Pulmonary artery endothelial cell (primary cell): ENCODE measurements around the gene ZNF239. TPM values are rescaled to one million over a fixed set of nuclear protein-coding genes. Genes with fewer than 3 reads are reported as not detected.
"Not testable (repeated sequence)": the region's sequence is repeated elsewhere in the genome, so short reads cannot be mapped to it uniquely, and the experiment has no call there.

Source experiments
- DNase-seq: peaks from one replicate; pipeline ENCODE4 v3.0.0-alpha.2; 2011; ENCODE audit warnings: low read depth, low spot score
- total RNA-seq: library from RNA; depleted of rRNA; stranded (reverse); fragments of >200 nt; gene quantifications from 2 replicates; pipeline ENCODE4 v1.2.3, GENCODE V29; 2014

The ZNF239 gene
- 1.1 and 2.2 TPM in 2 replicates for total RNA-seq

DNA sequence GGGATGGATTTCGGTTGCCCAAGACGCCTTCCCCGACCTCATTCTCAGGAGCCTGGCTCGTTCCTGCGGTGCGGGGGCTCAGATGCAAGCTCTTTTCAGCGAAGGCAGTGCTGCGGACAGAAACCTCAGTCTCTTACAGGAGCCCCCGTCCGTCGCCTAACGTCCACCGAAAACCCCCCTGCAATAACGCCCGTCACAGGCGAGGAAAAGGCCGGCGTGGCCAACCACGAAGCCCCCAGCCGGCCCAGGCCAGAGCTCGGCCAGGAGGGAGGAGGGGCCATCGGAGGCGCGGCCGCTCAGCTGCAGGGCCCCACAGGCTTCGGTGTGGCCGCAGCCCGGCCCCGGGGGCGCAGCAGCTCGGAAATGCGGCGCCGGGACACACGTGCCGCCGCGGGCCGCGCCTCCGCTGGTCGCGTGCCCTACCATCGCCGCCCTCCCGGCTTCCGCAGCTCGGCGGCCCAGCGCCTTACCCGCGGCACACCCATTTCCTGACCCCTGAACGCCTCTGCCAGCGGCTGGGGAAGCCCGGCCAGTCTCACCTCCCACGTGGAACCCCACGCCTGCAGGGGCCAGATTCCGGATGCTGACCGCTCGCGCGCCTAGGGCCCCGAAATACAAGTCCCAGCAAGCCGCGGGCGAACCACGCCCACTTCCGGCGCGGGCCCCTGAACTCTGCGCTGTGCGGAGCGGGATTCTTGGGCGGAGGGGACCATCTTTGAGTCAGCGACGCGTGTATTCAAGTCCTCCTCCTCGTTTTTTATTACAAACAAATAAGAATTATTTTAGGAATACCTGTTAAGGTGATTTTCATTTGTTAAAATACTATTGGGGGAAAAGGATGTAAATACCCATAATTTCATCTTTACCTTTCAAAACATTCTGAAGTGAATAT is at the start of gene ZNF239:
TSS of gene ZNF239 (minus strand) at position 616 of the 892 bp plus-strand sequence. CDS start 16,537 bp downstream, outside the sequence.
- peak; percentile 37 for DNase-seq

DNA sequence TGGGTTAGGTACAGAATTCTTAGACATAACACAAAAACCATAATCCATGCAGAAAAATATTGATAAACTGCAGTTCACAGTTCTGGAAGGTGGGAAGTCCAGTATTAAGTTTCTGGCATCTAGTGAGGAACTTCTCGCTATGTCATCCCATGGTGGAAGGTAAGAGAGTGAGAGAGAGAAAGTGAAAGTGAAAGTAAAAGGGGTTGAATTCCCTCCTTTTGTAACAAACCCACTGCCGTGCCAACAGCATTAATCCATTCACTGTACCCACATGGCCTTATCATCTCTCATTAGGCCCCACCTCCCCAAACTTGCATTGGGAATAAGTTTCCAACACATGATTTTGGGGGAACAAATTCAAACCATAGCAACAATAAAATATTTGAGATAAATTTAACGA is 48.9 kb upstream of the ZNF239 start:
- DNase-seq, result no peak

DNA sequence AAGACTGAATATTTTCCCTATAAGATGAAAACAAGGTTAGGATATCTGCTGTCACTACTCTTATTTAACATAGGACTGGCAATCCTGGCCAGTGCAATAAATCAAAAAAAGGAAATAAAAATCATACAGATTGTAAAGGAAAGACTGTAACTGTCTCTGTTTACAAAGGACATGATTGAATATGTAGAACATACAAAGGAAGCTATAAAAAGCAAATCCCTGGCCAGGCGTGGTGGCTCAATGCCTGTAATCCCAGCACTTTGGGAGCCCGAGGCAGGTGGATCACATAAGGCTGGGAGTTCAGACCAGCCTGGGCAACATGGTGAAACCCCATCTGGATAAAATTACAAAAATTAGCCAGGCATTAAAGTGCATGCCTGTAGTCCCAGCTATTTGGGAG is 47.6 kb upstream of the ZNF239 start:
- DNase-seq, result no peak

- DNase-seq, result no peak
These were observed 45.0 kb upstream of the ZNF239 start for GRCh38 chr10:43619368-43619767.

- DNase-seq, result no peak
These were observed 42.4 kb upstream of the ZNF239 start for GRCh38 chr10:43616697-43617370.

GRCh38 chr10:43610636-43611035 is 36.2 kb upstream of the ZNF239 start:
- DNase-seq, result no peak

DNA sequence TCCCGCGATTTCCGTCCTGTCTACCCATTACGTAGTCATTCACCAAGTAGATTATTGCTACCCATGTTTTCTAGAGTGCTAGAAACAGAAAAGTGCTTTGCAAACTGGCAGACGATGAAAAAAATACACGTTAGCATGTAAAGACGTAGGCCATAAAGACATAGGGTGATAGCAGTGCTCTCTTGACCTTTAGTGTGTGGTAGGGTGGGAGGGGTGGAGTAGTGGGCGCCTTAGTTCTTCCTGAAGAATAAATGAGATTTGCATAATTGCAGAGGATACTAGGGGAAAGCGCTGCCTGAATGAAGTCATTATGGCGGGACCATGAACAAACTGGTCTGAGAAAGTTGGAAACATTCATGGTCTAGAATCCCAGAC is 32.8 kb upstream of the ZNF239 start:
- no peak for DNase-seq

DNA sequence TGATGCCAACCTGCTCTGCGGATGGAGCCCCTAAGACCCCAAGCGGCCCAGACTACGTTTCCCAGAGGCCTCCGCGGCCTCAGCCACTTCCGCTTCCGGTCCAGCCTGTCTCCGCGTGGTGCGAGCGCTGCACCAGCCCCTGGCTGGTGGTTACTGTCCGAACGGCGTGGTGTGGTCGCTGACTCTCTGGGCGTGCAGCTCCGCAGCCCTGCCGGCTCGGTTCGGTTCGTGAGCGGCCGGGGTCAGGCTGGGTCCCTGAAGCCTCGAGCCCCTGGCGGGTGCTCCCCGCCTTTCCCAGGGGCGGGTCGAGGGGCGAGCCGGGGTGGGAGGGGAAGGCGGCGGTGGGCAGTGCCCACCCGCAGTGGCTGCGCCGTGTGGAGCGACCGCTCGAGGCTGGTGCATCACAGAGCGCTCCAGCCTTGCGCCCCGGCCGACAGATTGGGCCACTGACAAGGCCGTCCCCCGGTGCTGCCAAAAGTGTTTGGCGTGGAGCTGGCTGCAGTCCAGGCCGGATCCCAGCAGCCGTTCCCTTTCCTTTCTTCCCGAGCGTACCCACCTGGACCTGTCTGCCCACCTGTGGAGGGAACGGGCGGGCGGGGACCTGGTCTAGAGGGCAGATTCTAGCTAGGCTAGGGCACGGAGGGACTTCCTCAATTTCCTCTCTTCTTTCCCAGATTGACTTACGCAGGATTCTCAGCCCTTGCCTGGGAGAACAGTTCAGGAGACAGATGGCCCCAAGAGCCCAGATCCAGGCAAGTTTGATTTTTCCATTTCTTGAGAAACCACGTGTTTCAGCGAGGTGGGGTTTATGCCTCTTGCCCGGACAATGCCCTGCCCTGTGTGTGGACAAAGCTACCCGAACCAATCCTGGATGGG is 32.1 kb upstream of the ZNF239 start, which contains the start of gene ZNF485:
TSS of gene ZNF485 (plus strand) at position 116 of the 876 bp plus-strand sequence. CDS start at position 729, 613 bp downstream.
- DNase-seq, result peak; percentile 22

DNA sequence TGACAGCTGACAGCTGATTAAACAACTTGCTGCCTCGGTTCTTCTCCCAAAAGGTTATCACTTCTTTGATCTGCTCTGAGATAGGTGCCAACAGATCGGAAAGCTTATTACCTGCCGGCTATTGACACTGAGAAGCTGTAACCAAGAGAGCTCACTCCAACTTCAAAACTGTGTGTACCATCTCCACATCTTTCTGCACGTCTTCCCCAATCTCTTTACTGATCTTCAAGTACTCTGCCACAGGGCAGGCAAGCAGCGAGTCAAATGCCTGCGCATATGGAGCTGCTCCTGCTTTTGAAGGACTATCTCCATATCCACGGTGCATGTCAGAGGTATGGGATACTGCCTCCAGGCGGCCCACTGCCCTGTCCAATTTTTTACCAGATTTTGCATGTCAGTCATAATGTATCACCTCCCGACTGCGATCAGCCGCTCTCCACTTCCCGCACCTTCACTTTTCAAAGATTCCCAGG is 31.5 kb upstream of the ZNF239 start:
- DNase-seq, result no peak

DNA sequence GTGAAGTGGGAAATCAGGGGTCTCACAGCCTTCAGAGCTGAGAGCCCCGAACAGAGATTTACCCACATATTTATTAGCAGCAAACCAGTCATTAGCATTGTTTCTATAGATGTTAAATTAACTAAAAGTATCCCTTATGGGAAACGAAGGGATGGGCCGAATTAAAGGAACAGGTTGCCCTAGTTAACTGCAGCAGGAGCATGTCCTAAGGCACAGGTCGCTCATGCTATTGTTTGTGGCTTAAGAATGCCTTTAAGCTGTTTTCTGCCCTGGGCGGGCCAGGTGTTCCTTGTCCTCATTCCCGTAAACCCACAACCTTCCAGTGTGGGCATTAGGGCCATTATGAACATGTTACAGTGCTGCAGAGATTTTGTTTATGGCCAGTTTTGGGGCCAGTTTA is 27.2 kb upstream of the ZNF239 start:
- not testable (repeated sequence) for DNase-seq

GRCh38 chr10:43599333-43599732 is 24.9 kb upstream of the ZNF239 start:
- no peak for DNase-seq

DNA sequence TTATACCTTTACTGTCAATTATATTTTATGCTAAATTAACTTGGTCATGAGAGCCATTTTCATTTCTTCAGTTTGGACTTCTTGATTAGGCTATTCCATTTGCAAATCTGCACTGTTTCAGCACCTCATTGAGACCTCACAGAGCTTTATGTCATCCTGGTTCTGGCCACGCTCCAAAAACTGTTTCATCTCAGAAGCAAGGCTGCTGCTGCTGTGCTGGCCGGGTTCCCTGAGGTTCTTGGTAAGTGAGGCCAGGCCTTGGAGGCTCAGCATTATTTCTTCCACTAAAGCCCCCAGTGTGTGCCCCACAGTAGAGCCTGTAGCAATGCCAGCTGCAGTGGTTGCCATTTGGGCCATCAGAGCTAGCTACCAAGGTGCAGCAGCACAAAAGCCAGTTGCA is 24.0 kb upstream of the ZNF239 start:
- DNase-seq, result no peak

DNA sequence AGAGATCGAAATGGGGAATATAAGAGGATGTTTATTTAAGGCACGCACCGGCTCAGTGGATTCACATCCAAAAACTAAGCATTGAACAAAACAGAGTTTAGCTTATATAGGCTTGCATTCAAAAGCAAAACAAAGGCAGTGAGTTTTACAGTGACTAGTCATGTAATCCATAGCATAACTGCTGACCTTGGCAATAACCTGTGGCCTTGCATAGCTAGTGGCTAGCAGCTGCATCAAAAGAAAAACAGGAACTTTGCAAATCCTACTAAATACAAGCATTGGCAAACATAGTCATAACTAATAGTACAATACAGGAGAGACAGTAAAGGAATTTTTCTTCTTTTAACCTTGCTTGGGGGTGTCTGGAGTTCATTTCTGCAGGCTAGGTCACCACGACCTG is 22.1 kb upstream of the ZNF239 start:
- DNase-seq, result no peak

DNA sequence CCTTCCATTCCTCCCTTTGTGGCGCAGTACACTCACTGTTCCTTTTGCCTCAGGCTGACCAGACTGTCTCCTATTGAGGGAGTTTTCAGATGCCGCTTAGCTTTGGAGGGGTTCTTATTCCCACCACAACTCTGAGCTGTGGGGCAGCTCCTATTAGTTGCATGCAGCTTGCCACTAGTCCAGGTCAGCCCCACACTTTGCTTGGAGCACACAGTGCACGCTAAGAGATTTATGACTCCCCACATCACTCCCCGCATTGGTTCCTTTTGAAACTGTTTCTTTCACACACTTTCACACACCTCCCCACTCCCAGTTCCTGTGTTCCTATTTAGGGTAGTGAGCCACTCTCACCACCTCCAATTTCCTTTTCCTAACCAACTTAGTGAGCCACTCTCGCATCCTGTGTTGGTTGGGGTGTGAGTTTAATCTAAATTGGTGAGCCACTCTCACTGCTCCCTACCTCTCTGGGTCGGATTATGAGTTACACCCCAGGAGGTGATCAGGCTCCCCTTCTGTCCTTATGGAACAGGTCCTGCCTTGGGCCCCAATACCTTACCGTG is 21.4 kb upstream of the ZNF239 start:
- DNase-seq, result no peak

GRCh38 chr10:43594944-43595589 is 20.7 kb upstream of the ZNF239 start:
- DNase-seq, result peak; percentile 10

GRCh38 chr10:43591303-43591904 is 17.0 kb upstream of the ZNF239 start:
- DNase-seq, result no peak

- DNase-seq, result not testable (repeated sequence)
These were observed 12.3 kb upstream of the ZNF239 start for GRCh38 chr10:43586730-43587115.

DNA sequence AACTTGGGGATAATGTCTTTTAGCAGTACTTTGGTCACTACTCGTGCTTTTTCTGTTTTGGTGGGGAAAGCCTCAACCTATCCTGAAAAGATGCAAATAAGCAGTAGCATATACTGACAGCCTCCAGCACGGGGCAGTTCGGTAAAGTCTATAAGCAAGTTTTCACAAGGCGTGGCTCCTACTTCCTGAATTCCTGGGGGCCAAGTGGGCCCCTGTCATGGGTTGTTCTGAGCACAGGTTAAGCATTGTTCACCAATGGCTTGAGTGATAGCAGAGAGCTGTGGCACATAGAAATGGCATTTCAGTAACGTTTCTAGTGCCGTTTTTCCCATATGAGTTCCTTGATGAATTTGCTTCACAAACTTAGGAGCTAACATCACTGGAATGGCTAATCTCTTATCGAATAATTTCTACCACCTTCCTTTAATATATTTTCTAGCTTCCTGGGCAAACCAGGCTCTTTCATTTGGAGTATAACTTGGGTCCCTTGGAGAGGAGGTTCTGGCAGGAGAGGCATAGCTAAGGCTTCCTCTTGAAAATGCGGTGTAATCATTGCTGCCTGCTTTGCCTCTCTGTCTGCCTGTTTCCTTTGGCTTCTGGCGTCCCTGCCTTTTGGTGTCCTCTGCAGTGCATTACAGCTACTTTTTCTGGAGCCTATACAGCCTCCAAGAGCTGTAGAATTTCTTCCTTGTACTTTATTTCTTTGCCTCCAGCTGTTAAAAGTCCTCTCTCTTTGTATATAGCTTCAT is 11.7 kb upstream of the ZNF239 start:
- DNase-seq, result no peak

GRCh38 chr10:43585046-43585445 is 10.6 kb upstream of the ZNF239 start:
- no peak for DNase-seq
